Stimulated activated CD8-positive, alpha-beta memory T cell treated with anti-CD3 and anti-CD28 coated beads, Interleukin-15, amount 100 ng/mL, for 1 hour (primary cell): ENCODE results near the gene MTRFR.
"Not testable (repeated sequence)": the region's sequence is repeated elsewhere in the genome, so short reads cannot be mapped to it uniquely, and the experiment has no call there.

Experiments used
- DNase-seq: peaks from one replicate; pipeline ENCODE4 v3.0.0-alpha.2; 2020; ENCODE audit warnings: low read depth

Gene MTRFR

DNA sequence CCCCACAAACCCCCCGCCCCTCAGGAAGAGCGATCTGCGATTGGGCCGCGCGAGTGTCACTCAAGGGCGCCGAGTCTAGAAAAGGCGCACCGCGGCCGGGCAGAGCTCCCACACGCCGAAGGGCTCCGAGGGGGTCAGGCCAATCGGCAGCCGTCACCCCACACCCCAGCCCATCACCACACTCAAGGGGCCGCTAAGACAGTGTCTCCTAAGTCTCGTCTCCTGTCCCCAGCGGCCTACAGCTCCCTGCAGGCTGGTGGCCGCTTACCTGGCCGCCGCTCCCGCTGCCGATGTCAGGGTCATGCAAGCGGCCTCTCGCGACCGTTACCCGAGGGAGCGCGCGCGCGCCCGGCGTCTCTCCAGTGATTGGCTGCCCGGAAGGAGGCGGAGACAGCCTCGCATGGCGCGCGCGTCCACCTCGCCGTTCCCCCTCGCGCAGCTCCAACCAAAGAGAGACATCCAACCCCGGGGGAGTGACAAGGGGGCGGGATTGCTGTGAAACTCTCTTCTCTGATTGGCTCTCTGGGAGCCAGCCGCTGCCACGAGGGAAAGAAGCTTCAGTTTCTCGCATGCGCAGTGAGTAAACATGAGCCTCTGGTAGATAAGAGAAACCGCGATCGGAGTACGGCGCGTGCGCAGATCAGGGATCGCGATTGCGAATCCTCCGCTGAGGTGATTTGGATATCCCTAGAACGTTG, at the start of gene MTRFR, which contains the start of gene MPHOSPH9:
Gene MTRFR (plus strand): TSS at position 630 of the 698 bp plus-strand sequence. CDS start 20,239 bp downstream, outside the sequence.
Gene MPHOSPH9 (minus strand): TSS at position 335 of the 698 bp plus-strand sequence. CDS start 2,777 bp downstream, outside the sequence.
- DNase-seq = peak; percentile 97

DNA sequence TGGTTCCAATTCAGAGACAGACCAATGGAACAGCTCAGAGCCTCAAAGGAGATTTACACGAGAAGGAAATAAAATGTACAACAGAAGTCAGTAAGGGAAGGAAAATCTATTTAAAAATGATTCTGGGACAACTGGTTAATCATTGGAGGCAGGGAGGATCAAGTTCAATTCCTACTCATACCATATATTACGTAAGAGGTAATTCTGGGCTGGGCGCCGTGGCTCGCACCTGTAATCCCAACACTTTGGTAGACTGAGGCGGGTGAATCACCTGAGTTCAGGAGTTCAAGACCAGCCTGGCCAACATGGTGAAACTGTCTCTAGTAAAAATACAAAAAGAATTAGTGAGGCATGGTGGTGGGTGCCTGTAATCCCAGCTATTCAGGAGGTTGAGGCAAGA, 45.6 kb upstream of the MTRFR start:
- DNase-seq = no peak

DNA sequence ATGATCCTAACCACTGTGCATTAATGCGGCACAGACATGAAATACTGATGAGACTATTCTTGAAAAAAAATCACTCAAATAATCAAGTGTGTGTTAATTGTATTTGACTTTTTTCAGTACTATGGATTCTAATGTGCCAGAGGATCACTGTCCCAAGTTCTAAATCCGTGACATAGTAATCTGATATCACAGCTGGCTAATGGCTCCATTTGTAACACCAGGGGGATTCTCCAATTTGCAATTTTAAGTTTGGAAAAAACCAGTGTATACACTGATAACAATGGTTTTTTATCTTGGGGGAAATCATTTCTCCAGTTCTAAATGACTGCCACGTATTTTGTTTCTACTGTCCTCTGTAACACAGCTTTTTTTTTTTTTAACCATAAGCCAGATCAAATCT, 33.3 kb upstream of the MTRFR start:
- DNase-seq = no peak

- no peak for DNase-seq
Measured at GRCh38 chr12:123200414-123200813, 32.8 kb upstream of the MTRFR start.

- not testable (repeated sequence) for DNase-seq
Measured at GRCh38 chr12:123206794-123207193, 26.4 kb upstream of the MTRFR start.

DNA sequence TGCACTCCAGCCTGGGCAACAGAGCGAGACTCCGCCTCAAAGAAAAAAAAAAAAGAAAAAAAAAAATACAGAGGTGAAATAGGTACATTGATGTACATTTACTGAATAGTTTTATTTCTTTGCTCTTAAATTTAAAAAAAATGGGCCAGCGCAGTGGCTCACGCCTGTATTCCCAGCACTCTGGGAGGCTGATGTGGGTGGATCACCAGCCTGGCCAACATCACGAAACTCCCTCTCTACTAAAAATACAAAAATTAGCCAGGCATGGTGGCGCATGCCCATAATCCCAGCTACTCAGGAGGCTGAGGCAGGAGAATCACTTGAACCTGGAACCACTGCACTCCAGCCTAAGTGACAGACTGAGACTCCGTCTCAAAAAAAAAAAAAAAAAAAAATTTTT, 25.4 kb upstream of the MTRFR start:
- DNase-seq = not testable (repeated sequence)

- peak; percentile 6 for DNase-seq
Measured at GRCh38 chr12:123223241-123223668, 10.0 kb upstream of the MTRFR start.

DNA sequence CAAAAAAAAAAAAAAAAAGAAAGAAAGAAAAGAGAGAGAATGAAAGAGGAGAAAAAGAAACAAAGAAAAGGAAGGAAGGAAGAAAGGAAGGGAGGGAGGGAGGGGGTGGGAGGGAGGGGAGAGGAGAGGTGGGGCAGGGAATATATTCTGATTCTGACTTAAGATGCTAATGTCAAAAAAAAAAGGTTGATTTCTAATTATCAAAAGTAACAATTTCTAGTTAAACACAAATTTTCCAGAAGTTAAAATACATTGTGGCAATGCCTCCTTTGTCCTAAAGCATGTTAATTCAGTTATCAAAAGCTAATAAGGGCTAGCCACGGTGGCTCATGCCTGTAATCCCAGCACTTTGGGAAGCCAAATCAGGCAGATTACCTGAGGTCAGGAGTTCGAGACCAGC, 7.8 kb upstream of the MTRFR start:
- DNase-seq = no peak

DNA sequence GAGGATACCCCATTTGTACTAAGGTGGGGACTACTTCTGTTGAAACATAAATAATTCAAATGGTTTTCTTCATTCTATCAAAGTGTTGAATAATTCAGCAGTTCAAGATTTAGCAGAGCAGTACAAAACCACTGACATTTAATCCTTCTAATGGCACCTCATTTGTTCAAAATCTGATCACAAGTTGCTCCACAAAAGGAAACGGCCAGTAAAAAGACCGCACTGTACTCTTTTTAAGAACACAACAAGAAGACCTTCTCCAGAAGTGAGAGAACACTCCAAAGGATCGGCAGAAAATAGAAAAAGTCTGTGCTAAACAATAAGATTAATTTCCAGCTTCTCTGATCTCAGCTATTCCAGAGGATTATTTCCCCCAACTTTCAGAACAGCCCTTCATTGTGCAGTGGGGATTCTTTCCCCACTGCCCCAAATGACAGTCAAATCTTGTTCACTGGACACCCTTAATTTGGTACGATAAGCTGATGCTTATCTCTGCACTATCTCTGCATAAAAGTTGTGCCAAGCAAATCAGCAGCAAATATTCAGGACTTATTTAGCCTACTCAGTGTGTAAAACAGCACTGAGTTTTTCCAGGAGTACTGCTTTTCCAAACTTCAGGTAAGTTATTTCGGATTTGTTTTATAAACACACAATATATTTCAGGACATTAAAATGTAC, 5.5 kb upstream of the MTRFR start:
- DNase-seq = no peak

GRCh38 chr12:123229051-123229450, 4.2 kb upstream of the MTRFR start:
- DNase-seq = no peak

DNA sequence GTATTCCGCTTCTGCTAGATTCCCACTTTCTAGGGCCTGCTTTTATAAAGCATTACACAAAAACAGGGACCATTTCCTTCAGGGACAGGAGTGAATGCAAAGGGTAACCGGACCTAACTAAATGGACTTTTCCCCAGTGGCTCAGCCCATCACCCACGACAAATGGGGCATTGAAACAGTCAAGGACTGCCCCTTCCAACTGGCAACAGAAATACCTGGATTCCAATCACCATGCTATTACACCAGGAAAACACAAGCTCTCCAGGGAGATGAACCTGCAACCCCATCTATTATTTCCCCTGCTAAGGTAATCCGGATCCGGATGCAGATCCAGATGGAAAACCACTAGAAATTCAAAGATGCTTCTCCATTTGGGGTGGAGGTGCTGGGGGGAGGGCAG, 1.3 kb upstream of the MTRFR start:
- DNase-seq = no peak

- no peak for DNase-seq
Measured at GRCh38 chr12:123232472-123232806, 797 bp upstream of the MTRFR start.

DNA sequence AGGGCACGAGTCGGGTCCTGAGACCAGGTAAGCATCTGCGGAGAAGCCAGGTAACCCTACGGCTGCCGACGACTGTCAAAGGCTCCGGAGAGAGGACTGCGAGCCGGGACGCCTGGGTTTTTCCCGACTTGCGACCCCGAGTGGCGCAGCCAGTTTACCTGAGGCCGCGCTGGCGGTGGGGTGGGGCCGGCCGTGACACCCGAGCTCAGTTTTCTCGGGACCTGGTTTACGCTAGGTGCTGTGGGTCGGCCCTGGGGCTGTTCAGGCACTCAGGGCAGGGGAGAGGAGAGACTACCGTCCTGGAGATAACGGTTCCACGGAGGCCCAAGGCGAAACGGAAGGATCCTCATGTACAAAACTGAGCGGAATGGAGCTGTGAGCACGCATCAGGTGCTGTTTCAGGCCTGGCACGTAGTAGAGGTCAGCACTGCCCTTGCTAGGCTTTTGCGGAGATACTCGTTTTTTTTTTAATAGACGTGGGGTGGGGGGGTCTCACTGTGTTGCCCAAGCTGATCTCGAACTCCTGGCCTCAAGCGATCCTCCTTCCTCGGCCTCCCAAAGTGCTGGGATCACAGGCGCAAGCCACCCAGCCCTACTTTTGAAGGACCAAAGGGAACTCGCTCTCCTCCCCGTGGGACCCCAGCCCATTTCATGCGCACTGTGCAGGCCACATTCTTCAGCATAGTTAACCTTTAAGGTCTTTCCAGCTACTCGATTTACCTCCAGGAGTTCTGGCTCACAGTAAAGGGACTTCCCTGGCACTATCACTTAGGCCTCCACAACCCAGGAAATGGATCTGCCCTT, 471 bp downstream of the MTRFR start:
- DNase-seq = no peak

- peak; percentile 76 for DNase-seq
Measured at GRCh38 chr12:123237646-123238329, 4.6 kb downstream of the MTRFR start.

DNA sequence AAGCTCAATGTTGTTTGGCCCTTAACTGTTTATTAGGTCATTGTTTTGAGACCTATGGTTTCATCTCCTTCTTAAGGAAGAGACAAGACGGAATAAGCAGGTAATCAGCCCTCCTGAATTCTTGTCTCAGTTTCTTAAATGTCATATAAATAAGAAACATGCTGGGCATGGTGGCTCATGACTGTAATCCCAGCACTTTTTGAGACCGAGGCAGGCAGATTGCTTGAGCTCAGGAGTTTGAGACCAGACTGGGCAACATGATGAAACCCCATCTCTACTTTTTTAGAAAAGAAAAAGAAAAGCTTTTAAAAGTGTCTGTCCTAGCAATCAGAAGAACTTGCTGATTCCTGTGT, 5.1 kb downstream of the MTRFR start:
- no peak for DNase-seq

GRCh38 chr12:123238961-123239360, 5.7 kb downstream of the MTRFR start:
- no peak for DNase-seq

GRCh38 chr12:123242116-123242904, 9.1 kb downstream of the MTRFR start:
- no peak for DNase-seq

GRCh38 chr12:123243671-123244262, 10.5 kb downstream of the MTRFR start:
- DNase-seq = no peak

- DNase-seq = no peak
Measured at GRCh38 chr12:123245678-123246077, 12.4 kb downstream of the MTRFR start.

DNA sequence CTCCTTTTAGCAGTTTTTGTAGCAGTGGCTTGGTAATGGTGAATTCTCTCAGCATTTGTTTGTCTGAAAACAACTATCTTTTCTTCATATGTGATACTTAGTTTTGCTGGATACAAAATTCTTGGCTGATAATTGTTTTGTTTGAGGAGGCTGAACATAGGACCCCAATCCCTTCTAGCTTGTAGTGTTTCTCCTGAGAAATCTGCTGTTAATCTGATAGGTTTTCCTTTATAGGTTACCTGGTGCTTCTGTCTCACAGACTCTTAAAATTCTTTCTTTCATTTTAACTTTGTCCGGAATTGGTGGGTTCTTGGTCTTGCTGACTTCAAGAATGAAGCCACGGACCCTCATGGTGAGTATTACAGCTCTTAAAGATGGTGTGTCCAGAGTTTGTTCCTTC, 14.9 kb downstream of the MTRFR start:
- DNase-seq = not testable (repeated sequence)
